ENCODE data around the gene KRTAP22-2.

- TF ChIP-seq CTCF (conservative IDR thresholded peaks at IDR 0.05; ENCODE audit: low read depth, low read length) (no peak), POLR2A (IDR thresholded peaks at IDR 0.05; ENCODE audit: low read depth, low read length) (no peak), RAD21 (IDR thresholded peaks at IDR 0.05; ENCODE audit: low read length) (no peak), BHLHE40 (IDR thresholded peaks at IDR 0.05; ENCODE audit: low read depth, low read length) (no peak), MAZ (IDR thresholded peaks at IDR 0.05; ENCODE audit: borderline replicate concordance, low read depth, low read length) (no peak), CEBPB (IDR thresholded peaks at IDR 0.05; ENCODE audit: low read depth, low read length) (no peak)
These were observed 26.6 kb downstream of the KRTAP22-2 start for GRCh38 chr21:30563630-30564029.
